ENCODE data around the gene TLE5. TPM values are rescaled to one million over a fixed set of nuclear protein-coding genes. Genes with fewer than 3 reads are reported as not detected.
A peak's percentile ranks its signal among the peaks of the same experiment; 100 is the strongest.

Gene TLE5
- total and polyA plus RNA-seq, 9 of the 15 experiments (the other 6 are each of a cell fraction or from before 2014, with no cell fraction given) = 2.0 to 347 (median 235) TPM

DNA sequence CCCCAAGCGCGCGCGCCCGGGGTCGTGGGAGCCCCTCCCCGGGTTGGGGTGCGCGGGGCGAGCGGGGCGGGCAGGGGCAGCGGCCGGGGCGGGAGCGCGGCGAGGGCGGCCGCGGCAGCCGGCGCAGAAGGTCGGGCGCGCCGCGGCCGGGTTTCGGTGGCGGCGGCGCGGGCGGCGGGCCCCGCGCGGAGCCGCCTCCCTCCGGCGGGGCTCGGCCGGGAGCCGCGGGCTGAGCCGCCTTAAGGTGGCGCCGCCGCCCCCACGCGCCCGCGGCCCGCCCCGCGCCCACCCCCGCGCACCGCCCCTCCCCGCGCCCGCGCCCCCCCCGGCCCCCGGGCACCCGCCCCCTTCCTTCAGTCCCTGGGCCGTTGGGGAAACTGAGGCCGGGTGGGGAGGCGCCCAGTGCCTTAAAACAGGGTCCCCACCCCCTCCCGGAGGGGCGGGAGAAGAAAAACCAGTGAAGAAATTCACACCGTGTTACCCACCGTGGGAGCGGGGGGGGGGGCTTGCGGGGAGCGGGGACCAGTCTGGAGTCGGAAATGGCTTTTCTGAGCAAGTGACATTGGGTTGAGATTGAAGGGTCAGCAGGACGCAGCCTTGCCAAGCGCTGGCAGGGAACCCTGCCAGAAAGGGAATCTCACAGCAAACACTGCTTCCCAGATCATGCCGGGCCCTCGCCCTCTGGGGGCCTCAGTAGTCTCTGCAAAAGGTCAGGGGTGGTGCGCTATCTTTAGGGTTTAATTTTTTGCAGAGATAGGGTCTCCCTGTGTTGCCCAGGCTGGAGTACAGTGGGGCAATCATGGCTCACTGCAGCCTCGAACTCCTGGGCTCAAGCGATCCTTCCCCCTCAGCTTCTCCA is 33.0 kb downstream of the TLE5 start, which contains the start of gene TLE2 (continued):
- TF ChIP-seq, protein P1, sequence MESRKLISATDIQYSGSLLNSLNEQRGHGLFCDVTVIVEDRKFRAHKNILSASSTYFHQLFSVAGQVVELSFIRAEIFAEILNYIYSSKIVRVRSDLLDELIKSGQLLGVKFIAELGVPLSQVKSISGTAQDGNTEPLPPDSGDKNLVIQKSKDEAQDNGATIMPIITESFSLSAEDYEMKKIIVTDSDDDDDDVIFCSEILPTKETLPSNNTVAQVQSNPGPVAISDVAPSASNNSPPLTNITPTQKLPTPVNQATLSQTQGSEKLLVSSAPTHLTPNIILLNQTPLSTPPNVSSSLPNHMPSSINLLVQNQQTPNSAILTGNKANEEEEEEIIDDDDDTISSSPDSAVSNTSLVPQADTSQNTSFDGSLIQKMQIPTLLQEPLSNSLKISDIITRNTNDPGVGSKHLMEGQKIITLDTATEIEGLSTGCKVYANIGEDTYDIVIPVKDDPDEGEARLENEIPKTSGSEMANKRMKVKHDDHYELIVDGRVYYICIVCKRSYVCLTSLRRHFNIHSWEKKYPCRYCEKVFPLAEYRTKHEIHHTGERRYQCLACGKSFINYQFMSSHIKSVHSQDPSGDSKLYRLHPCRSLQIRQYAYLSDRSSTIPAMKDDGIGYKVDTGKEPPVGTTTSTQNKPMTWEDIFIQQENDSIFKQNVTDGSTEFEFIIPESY (CRISPR knock-in tag; IDR thresholded peaks at IDR 0.05) = no peak
- TF ChIP-seq EWSR1 (IDR thresholded peaks at IDR 0.05; ENCODE audit: borderline replicate concordance, low read depth, partially characterized antibody) (no peak), HDGF (IDR thresholded peaks at IDR 0.05) (no peak), NR2C2 (CRISPR knock-in tag; IDR thresholded peaks at IDR 0.05) (no peak), NR2C2 (tag; IDR thresholded peaks at IDR 0.05) (no peak), ZNF76 (CRISPR knock-in tag; IDR thresholded peaks at IDR 0.05; ENCODE audit: borderline replicate concordance) (no peak), BHLHE40 (IDR thresholded peaks at IDR 0.05; ENCODE audit: low read length) (no peak), ZNF644 (tag; IDR thresholded peaks at IDR 0.05; ENCODE audit: low read depth) (no peak), CBX2 (IDR thresholded peaks at IDR 0.05; ENCODE audit: insufficient read depth, low read length, poor library complexity, severe bottlenecking) (no peak), MCM5 (IDR thresholded peaks at IDR 0.05; ENCODE audit: low read depth) (no peak), CEBPG (CRISPR knock-in tag; IDR thresholded peaks at IDR 0.05) (no peak), CEBPG (tag; conservative IDR thresholded peaks at IDR 0.05 in 1 of 2, IDR thresholded peaks at IDR 0.05 in 1 of 2) (no peak), CHD1 (IDR thresholded peaks at IDR 0.05; ENCODE audit: low read length) (no peak), COPS2 (conservative IDR thresholded peaks at IDR 0.05) (no peak), TBP (optimal IDR thresholded peaks at IDR 0.05; ENCODE audit: low read depth, low read length) (no peak), ZNF347 (CRISPR knock-in tag; IDR thresholded peaks at IDR 0.05; ENCODE audit: low read depth) (no peak), EZH2 (IDR thresholded peaks at IDR 0.05; ENCODE audit: borderline replicate concordance, low read depth, low read length) (no peak), RAD51 (IDR thresholded peaks at IDR 0.05; ENCODE audit: borderline replicate concordance, low read depth) (no peak), ZNF121 (CRISPR knock-in tag; conservative IDR thresholded peaks at IDR 0.05) (peak; percentile 65; the same call in 1 of the 2 replicates)
- TF ChIP-seq, protein P2, sequence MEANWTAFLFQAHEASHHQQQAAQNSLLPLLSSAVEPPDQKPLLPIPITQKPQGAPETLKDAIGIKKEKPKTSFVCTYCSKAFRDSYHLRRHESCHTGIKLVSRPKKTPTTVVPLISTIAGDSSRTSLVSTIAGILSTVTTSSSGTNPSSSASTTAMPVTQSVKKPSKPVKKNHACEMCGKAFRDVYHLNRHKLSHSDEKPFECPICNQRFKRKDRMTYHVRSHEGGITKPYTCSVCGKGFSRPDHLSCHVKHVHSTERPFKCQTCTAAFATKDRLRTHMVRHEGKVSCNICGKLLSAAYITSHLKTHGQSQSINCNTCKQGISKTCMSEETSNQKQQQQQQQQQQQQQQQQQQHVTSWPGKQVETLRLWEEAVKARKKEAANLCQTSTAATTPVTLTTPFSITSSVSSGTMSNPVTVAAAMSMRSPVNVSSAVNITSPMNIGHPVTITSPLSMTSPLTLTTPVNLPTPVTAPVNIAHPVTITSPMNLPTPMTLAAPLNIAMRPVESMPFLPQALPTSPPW (CRISPR knock-in tag; IDR thresholded peaks at IDR 0.05) = peak; percentile 82
- TF ChIP-seq, protein P3, sequence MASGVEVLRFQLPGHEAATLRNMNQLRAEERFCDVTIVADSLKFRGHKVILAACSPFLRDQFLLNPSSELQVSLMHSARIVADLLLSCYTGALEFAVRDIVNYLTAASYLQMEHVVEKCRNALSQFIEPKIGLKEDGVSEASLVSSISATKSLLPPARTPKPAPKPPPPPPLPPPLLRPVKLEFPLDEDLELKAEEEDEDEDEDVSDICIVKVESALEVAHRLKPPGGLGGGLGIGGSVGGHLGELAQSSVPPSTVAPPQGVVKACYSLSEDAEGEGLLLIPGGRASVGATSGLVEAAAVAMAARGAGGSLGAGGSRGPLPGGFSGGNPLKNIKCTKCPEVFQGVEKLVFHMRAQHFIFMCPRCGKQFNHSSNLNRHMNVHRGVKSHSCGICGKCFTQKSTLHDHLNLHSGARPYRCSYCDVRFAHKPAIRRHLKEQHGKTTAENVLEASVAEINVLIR (CRISPR knock-in tag; IDR thresholded peaks at IDR 0.05) = no peak

Measured in K562 (cell line).